ENCODE measurements around the gene NUDC.

DNA sequence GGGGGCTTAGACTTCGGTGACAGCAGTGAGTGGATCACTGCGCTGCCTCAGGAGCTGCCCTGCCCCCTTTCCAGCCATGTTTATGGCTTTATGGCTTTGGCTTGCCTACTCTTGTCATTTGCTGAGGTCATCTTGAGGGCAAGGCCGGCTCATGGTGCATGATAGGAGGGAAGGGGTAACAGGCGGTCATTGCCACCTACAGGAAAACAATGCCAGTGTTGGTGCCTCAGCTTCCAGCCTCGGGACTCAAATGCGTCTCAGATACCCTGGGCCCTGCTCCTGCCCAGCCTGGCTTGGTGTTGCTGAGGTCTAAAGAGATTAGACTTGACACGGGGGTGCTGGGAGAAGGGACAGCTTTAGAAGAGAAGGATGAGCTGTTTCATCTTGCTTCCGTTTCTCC, 24.2 kb downstream of the NUDC start:
- TF ChIP-seq ZNF23 (tag by site-specific recombination; IDR thresholded peaks at IDR 0.05; ENCODE audit: borderline replicate concordance) (no peak), CTCF (tag by site-specific recombination; IDR thresholded peaks at IDR 0.05) (no peak), ZEB2 (tag by site-specific recombination; IDR thresholded peaks at IDR 0.05) (no peak), BCL11A (tag by site-specific recombination; IDR thresholded peaks at IDR 0.05; ENCODE audit: low read depth) (no peak), ZNF501 (tag by site-specific recombination; IDR thresholded peaks at IDR 0.05) (no peak), PRDM2 (tag by site-specific recombination; IDR thresholded peaks at IDR 0.05; ENCODE audit: borderline replicate concordance) (no peak), PRDM1 (tag by site-specific recombination; IDR thresholded peaks at IDR 0.05) (no peak)
- TF ChIP-seq, protein P1, sequence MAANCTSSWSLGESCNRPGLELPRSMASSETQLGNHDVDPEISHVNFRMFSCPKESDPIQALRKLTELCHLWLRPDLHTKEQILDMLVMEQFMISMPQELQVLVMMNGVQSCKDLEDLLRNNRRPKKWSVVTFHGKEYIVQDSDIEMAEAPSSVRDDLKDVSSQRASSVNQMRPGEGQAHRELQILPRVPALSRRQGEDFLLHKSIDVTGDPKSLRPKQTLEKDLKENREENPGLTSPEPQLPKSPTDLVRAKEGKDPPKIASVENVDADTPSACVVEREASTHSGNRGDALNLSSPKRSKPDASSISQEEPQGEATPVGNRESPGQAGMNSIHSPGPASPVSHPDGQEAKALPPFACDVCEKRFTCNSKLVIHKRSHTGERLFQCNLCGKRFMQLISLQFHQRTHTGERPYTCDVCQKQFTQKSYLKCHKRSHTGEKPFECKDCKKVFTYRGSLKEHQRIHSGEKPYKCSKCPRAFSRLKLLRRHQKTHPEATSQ (tag by site-specific recombination; IDR thresholded peaks at IDR 0.05): no peak
